WERI-Rb-1 (cell line): ENCODE data around the gene ADGRF1.
"Not testable (repeated sequence)": the region's sequence is repeated elsewhere in the genome, so short reads cannot be mapped to it uniquely, and the experiment has no call there.

Source experiments
- DNase-seq: peaks from one replicate; pipeline ENCODE4 v3.0.0-alpha.2; 2020
- H3K27ac ChIP-seq: fragments of 250-450 bp; sonication (Bioruptor Pico); 2 replicates; pipeline ENCODE4 v1.5.1; 2020; ENCODE audit warnings: mild to moderate bottlenecking, moderate library complexity
- H3K27me3 ChIP-seq: fragments of 250-450 bp; sonication (Bioruptor Pico); 2 replicates; pipeline ENCODE4 v1.5.1; 2021; ENCODE audit warnings: mild to moderate bottlenecking, low read depth, moderate library complexity; ENCODE audit not compliant: insufficient read depth, severe bottlenecking
- H3K36me3 ChIP-seq: fragments of 250-450 bp; sonication (Bioruptor Pico); 2 replicates; pipeline ENCODE4 v1.5.1; 2020; ENCODE audit warnings: mild to moderate bottlenecking, moderate library complexity
- H3K4me3 ChIP-seq: 2 replicates; pipeline ENCODE4 v1.5.1; 2011; ENCODE audit warnings: low read depth, mild to moderate bottlenecking, control low read depth, low read length
- H3K9me3 ChIP-seq: fragments of 250-450 bp; sonication (Bioruptor Pico); 2 replicates; pipeline ENCODE4 v1.5.1; 2021; ENCODE audit warnings: mild to moderate bottlenecking, moderate library complexity; ENCODE audit not compliant: severe bottlenecking
- CTCF ChIP-seq: IDR thresholded peaks from 2 replicates; pipeline ENCODE4 v1.5.1; 2011; ENCODE audit warnings: low read depth, mild to moderate bottlenecking, control low read depth, inconsistent platforms, low read length

Gene ADGRF1

GRCh38 chr6:47059216-47059885, 17.2 kb upstream of the ADGRF1 start:
- Histone ChIP-seq H3K27me3 (no peaks in the 10 kb centered on the region), H3K4me3 (no peak overlapping the region), H3K27ac (no peak overlapping the region), H3K9me3 (peaks cover 11% of the 10 kb centered on the region), H3K36me3 (no peaks in the 10 kb centered on the region)
- DNase-seq, result no peak
- TF ChIP-seq CTCF, result no peak

GRCh38 chr6:47057830-47058540, 15.9 kb upstream of the ADGRF1 start:
- H3K27me3 ChIP-seq, result no peaks in the 10 kb centered on the region

GRCh38 chr6:47056832-47057231, 14.7 kb upstream of the ADGRF1 start:
- DNase-seq, result no peak
- Histone ChIP-seq H3K4me3 (no peak overlapping the region), H3K27me3 (no peaks in the 10 kb centered on the region), H3K36me3 (no peaks in the 10 kb centered on the region), H3K27ac (no peak overlapping the region), H3K9me3 (peaks cover 7% of the 10 kb centered on the region)
- TF ChIP-seq CTCF, result no peak

More at GRCh38 chr6:47057830-47058540, 15.9 kb upstream of the ADGRF1 start:
- no peak for TF ChIP-seq CTCF
- Histone ChIP-seq H3K36me3 (no peaks in the 10 kb centered on the region), H3K9me3 (peaks cover 7% of the 10 kb centered on the region), H3K27ac (no peak overlapping the region), H3K4me3 (no peak overlapping the region)
- DNase-seq, result no peak

GRCh38 chr6:47054302-47054701, 12.2 kb upstream of the ADGRF1 start:
- not testable (repeated sequence) for H3K27me3 ChIP-seq, H3K9me3 ChIP-seq, DNase-seq, H3K4me3 ChIP-seq, H3K27ac ChIP-seq, H3K36me3 ChIP-seq

GRCh38 chr6:47048638-47049037, 6.5 kb upstream of the ADGRF1 start:
- no peak for DNase-seq
- no peak overlapping the region for H3K4me3 ChIP-seq
- H3K36me3 ChIP-seq, result no peaks in the 10 kb centered on the region
- TF ChIP-seq CTCF, result no peak
- peaks cover 2% of the 10 kb centered on the region for H3K9me3 ChIP-seq
- no peaks in the 10 kb centered on the region for H3K27me3 ChIP-seq
- no peak overlapping the region for H3K27ac ChIP-seq

- peak; percentile 82 for DNase-seq
- Histone ChIP-seq H3K9me3 (peaks cover 2% of the 10 kb centered on the region), H3K27me3 (no peaks in the 10 kb centered on the region), H3K36me3 (no peaks in the 10 kb centered on the region), H3K4me3 (no peak overlapping the region), H3K27ac (no peak overlapping the region)
- TF ChIP-seq CTCF, result peak; percentile 86
These were observed 5.6 kb upstream of the ADGRF1 start for GRCh38 chr6:47047479-47048407.
